PC-3 (cell line): ENCODE measurements around the gene EPGN.

Experiments
- CTCF ChIP-seq: fragments of 300-600 bp; sonication (generic); conservative IDR thresholded peaks from 2 replicates; pipeline ENCODE4 v1.5.1; 2017; ENCODE audit warnings: antibody characterized with exemption, low read depth, mild to moderate bottlenecking, low read length
- EZH2 ChIP-seq: fragments of 300-600 bp; sonication (generic); IDR thresholded peaks from one replicate; pipeline ENCODE4 v1.6.1; 2017; ENCODE audit warnings: antibody characterized with exemption, mild to moderate bottlenecking, low read length; ENCODE audit not compliant: unreplicated experiment
- EZH2phosphoT487 ChIP-seq: fragments of 300-600 bp; sonication (generic); IDR thresholded peaks from 2 replicates; pipeline ENCODE4 v1.6.1; 2018; ENCODE audit warnings: mild to moderate bottlenecking, antibody characterized with exemption, low read length, borderline replicate concordance

GRCh38 chr4:74361671-74362070 lies 53.4 kb downstream of the EPGN start:
- TF ChIP-seq CTCF: no peak
- TF ChIP-seq EZH2phosphoT487: no peak
- no peak for TF ChIP-seq EZH2
